ENCODE data around the gene AASDH. TPM values are rescaled to one million over a fixed set of nuclear protein-coding genes. Genes with fewer than 3 reads are reported as not detected.
A peak's percentile ranks its signal among the peaks of the same experiment; 100 is the strongest.
"Not testable (repeated sequence)": the region's sequence is repeated elsewhere in the genome, so short reads cannot be mapped to it uniquely, and the experiment has no call there.

AASDH gene
- total RNA-seq, 1 donor from 2014 or later: 9.6 TPM

GRCh38 chr4:56375458-56375857, 11.8 kb downstream of the AASDH start:
- TF ChIP-seq CTCF (IDR thresholded peaks at IDR 0.05; ENCODE audit: unreplicated experiment): no peak
- H3K4me1 Mint-ChIP-seq (ENCODE audit: unreplicated experiment): peaks cover 9% of the 10 kb centered on the region
- no peaks in the 10 kb centered on the region for H3K27me3 Mint-ChIP-seq (ENCODE audit: unreplicated experiment)
- peak overlapping the region; percentile 48 for H3K27ac Mint-ChIP-seq (ENCODE audit: unreplicated experiment)
- H3K36me3 Mint-ChIP-seq (ENCODE audit: low read depth, unreplicated experiment): no peaks in the 10 kb centered on the region
- H3K4me3 Mint-ChIP-seq (ENCODE audit: unreplicated experiment): no peak overlapping the region
- no peak for DNase-seq (ENCODE audit: low spot score)
- no peaks in the 10 kb centered on the region for H3K9me3 Mint-ChIP-seq (ENCODE audit: unreplicated experiment)

GRCh38 chr4:56374956-56375355, 12.3 kb downstream of the AASDH start:
- no peak overlapping the region for H3K4me3 Mint-ChIP-seq (ENCODE audit: unreplicated experiment)
- no peak overlapping the region for H3K27ac Mint-ChIP-seq (ENCODE audit: unreplicated experiment)
- H3K9me3 Mint-ChIP-seq (ENCODE audit: unreplicated experiment): no peaks in the 10 kb centered on the region
- peaks cover 9% of the 10 kb centered on the region for H3K4me1 Mint-ChIP-seq (ENCODE audit: unreplicated experiment)
- no peak for TF ChIP-seq CTCF (IDR thresholded peaks at IDR 0.05; ENCODE audit: unreplicated experiment)
- no peaks in the 10 kb centered on the region for H3K27me3 Mint-ChIP-seq (ENCODE audit: unreplicated experiment)
- DNase-seq (ENCODE audit: low spot score): no peak
- no peaks in the 10 kb centered on the region for H3K36me3 Mint-ChIP-seq (ENCODE audit: low read depth, unreplicated experiment)

GRCh38 chr4:56372774-56373173, 14.5 kb downstream of the AASDH start:
- Mint-ChIP-seq H3K9me3 (ENCODE audit: unreplicated experiment) (no peaks in the 10 kb centered on the region), H3K36me3 (ENCODE audit: low read depth, unreplicated experiment) (peaks cover 5% of the 10 kb centered on the region), H3K27ac (ENCODE audit: unreplicated experiment) (no peak overlapping the region), H3K27me3 (ENCODE audit: unreplicated experiment) (no peaks in the 10 kb centered on the region), H3K4me1 (ENCODE audit: unreplicated experiment) (peaks cover 9% of the 10 kb centered on the region), H3K4me3 (ENCODE audit: unreplicated experiment) (no peak overlapping the region)
- TF ChIP-seq CTCF (IDR thresholded peaks at IDR 0.05; ENCODE audit: unreplicated experiment): no peak
- DNase-seq (ENCODE audit: low spot score): no peak

- Mint-ChIP-seq H3K4me1 (ENCODE audit: unreplicated experiment) (peaks cover 9% of the 10 kb centered on the region), H3K4me3 (ENCODE audit: unreplicated experiment) (no peak overlapping the region), H3K36me3 (ENCODE audit: low read depth, unreplicated experiment) (peaks cover 5% of the 10 kb centered on the region), H3K9me3 (ENCODE audit: unreplicated experiment) (no peaks in the 10 kb centered on the region), H3K27me3 (ENCODE audit: unreplicated experiment) (no peaks in the 10 kb centered on the region), H3K27ac (ENCODE audit: unreplicated experiment) (peak overlapping the region; percentile 85)
- no peak for DNase-seq (ENCODE audit: low spot score)
- TF ChIP-seq CTCF (IDR thresholded peaks at IDR 0.05; ENCODE audit: unreplicated experiment): no peak
These were observed 15.7 kb downstream of the AASDH start for GRCh38 chr4:56371426-56372220.

- Mint-ChIP-seq H3K36me3 (ENCODE audit: low read depth, unreplicated experiment) (peaks cover 5% of the 10 kb centered on the region), H3K4me1 (ENCODE audit: unreplicated experiment) (peaks cover 9% of the 10 kb centered on the region), H3K27ac (ENCODE audit: unreplicated experiment) (no peak overlapping the region), H3K9me3 (ENCODE audit: unreplicated experiment) (no peaks in the 10 kb centered on the region), H3K27me3 (ENCODE audit: unreplicated experiment) (no peaks in the 10 kb centered on the region), H3K4me3 (ENCODE audit: unreplicated experiment) (no peak overlapping the region)
- no peak for DNase-seq (ENCODE audit: low spot score)
- no peak for TF ChIP-seq CTCF (IDR thresholded peaks at IDR 0.05; ENCODE audit: unreplicated experiment)
These were observed 16.9 kb downstream of the AASDH start for GRCh38 chr4:56370377-56370776.

GRCh38 chr4:56362981-56363380, 24.3 kb downstream of the AASDH start:
- not testable (repeated sequence) for DNase-seq (ENCODE audit: low spot score); H3K9me3 Mint-ChIP-seq (ENCODE audit: unreplicated experiment); H3K4me1 Mint-ChIP-seq (ENCODE audit: unreplicated experiment); H3K27ac Mint-ChIP-seq (ENCODE audit: unreplicated experiment); H3K4me3 Mint-ChIP-seq (ENCODE audit: unreplicated experiment); H3K27me3 Mint-ChIP-seq (ENCODE audit: unreplicated experiment)
- peaks cover 26% of the 10 kb centered on the region for H3K36me3 Mint-ChIP-seq (ENCODE audit: low read depth, unreplicated experiment)

Measured in endothelial cell (in vitro differentiated cells).